Smooth muscle cell of the umbilical artery (primary cell): ENCODE data around the gene SPINK1. TPM values are rescaled to one million over a fixed set of nuclear protein-coding genes. Genes with fewer than 3 reads are reported as not detected.

Source experiments
- total RNA-seq: library from RNA; depleted of rRNA; stranded (reverse); fragments of >200 nt; gene quantifications from 2 replicates; pipeline ENCODE4 v1.2.3, GENCODE V29; 2014

SPINK1 gene, protein sequence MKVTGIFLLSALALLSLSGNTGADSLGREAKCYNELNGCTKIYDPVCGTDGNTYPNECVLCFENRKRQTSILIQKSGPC
- 0.23 and 0.59 TPM in 2 replicates for total RNA-seq

DNA sequence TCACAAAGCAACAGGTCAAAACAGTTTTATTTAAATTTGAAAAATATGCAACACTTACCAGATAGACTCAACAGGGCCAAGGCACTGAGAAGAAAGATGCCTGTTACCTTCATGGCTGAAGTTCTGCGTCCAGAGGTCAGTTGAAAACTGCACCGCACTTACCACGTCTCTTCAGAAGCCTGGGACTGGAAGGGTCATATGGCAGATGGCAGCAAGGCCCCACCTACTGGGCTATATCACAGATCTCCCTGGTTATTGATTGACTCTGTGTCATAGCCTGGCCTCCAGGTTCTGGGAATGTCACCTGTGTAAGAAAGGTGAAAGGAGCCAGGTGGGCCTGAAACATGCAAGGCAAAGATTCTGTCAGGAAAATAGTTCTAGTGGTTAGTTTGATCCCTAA, at the start of gene SPINK1:
TSS of gene SPINK1 (minus strand) at position 207 of the 400 bp plus-strand sequence. CDS start at position 113, 94 bp downstream.

DNA sequence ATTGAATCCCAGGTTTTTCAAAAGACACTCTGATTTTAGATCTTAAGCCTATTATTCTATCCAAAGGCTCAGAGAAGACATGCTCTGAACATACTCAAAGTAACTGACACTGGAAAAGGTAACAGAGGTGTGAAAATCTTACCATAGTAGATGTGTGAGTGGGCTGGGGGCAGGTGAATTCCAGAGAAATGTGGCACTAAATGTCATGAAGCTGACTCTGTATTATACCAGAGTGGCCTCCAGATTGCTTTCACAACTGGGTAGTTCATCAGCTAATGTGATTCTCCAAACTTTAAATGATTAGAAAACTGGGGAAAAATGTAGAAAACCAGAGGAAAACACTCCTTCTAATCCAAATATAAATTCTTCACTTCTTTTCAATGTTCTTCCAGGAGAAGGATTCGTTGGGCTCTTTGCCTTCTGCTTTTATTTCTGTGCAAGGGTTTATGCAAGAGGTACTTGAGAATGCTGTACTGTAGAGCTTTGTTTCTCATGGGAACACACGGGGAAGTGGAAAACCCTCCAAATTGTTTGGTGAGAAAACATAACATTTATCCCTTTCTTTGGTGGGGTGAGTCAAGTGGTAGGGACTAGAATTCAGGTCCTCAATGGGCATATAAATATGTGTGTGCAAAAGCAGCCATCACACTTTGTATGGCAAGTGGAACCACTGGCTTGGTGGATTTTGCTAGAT, 46.7 kb upstream of the SPINK1 start, which contains the start of gene SCGB3A2:
TSS of gene SCGB3A2 (plus strand) at position 646 of the 694 bp plus-strand sequence. CDS start 93 bp downstream, outside the sequence.

DNA sequence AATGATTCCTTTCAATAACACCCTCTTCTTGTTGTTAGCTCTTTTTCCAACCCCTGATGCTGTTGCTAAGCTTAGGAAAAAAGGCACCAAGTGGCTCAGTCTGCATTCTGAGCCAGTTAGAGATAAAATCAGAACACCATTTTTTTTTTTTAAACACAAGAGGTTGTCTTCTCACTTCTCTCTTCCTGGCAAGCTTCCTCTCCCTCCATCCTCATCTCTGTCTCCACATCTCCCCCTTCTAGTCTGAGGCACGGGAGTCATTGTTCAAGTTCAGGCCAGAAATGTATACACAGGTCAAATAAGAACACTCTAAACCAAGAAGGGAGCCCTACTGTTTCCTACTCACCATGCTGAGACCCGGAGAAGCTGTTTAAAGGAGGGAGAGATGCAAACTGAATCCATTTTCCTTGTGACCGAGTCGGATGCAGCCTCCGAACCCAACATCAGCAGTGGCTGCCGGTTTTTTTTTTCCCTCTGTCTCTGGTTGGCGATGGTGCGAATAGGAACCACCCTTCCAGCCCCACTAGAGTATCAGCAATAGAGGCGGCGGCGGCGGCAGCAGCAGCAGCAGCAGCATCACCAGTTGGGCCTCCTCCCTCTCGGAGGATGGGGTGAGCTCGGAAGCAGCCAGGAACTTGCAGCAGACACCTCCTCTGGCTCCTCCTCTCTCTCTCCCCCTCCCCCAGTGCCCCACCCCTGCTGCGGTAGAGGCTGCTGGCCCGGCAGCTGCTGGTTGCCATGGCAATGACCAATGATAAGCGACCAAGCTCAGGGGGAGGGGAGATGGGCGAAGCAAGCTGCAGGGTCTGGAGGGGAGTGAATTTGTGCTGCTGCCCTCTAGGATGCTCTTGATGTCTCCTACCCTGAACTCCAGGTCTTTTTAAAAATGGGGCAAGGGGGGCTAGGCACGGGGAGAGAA, 49.1 kb downstream of the SPINK1 start, which contains the start of gene JAKMIP2:
TSS of gene JAKMIP2 (minus strand) at position 619 of the 919 bp plus-strand sequence. CDS start 110,922 bp downstream, outside the sequence.

Other genes starting within 250 kb of the SPINK1 start
- 2.1 and 5.9 TPM in 2 replicates for gene JAKMIP2, start 48.9 kb downstream of the SPINK1 start, total RNA-seq
- not detected in 2 replicates for gene SCGB3A2, start 47.0 kb upstream of the SPINK1 start, total RNA-seq
- 16.0 and 16.8 TPM in 2 replicates for gene C5orf46, start 74.9 kb upstream of the SPINK1 start, total RNA-seq
- gene SPINK5, start 232.3 kb upstream of the SPINK1 start, total RNA-seq = not detected in 2 replicates